Measurements from ENCODE around the gene LRRC17.

DNA sequence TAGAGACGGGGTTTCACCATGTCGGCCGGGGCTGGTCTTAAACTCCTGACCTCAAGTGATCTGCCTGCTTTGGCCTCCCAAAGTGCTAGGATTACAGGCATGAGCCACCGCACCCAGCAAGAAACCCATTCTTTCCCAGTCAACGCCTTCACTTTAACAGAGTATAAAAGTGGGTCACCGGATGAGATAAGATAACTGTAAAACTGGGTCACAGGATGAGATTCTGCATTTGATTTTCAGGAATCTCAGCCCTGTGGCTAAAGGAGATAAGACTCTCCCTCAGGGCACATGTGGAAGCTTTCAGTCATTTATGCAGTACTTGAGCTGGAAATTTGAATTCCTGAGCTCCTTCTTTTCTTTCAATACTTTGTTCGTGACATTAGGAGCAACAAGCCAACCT is 70.8 kb downstream of the LRRC17 start:
- TF ChIP-seq, protein P1, sequence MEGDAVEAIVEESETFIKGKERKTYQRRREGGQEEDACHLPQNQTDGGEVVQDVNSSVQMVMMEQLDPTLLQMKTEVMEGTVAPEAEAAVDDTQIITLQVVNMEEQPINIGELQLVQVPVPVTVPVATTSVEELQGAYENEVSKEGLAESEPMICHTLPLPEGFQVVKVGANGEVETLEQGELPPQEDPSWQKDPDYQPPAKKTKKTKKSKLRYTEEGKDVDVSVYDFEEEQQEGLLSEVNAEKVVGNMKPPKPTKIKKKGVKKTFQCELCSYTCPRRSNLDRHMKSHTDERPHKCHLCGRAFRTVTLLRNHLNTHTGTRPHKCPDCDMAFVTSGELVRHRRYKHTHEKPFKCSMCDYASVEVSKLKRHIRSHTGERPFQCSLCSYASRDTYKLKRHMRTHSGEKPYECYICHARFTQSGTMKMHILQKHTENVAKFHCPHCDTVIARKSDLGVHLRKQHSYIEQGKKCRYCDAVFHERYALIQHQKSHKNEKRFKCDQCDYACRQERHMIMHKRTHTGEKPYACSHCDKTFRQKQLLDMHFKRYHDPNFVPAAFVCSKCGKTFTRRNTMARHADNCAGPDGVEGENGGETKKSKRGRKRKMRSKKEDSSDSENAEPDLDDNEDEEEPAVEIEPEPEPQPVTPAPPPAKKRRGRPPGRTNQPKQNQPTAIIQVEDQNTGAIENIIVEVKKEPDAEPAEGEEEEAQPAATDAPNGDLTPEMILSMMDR (IDR thresholded peaks at IDR 0.05 in 2 of 3, conservative IDR thresholded peaks at IDR 0.05 in 1 of 3; ENCODE audit: borderline replicate concordance in 1 of 3, insufficient read depth in 1 of 3, low read depth in 2 of 3, low read length in 2 of 3): no peak
- TF ChIP-seq, protein P2, sequence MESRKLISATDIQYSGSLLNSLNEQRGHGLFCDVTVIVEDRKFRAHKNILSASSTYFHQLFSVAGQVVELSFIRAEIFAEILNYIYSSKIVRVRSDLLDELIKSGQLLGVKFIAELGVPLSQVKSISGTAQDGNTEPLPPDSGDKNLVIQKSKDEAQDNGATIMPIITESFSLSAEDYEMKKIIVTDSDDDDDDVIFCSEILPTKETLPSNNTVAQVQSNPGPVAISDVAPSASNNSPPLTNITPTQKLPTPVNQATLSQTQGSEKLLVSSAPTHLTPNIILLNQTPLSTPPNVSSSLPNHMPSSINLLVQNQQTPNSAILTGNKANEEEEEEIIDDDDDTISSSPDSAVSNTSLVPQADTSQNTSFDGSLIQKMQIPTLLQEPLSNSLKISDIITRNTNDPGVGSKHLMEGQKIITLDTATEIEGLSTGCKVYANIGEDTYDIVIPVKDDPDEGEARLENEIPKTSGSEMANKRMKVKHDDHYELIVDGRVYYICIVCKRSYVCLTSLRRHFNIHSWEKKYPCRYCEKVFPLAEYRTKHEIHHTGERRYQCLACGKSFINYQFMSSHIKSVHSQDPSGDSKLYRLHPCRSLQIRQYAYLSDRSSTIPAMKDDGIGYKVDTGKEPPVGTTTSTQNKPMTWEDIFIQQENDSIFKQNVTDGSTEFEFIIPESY (IDR thresholded peaks at IDR 0.05; ENCODE audit: extremely low read depth, insufficient replicate concordance, low read length): no peak
- TF ChIP-seq YY1 (IDR thresholded peaks at IDR 0.05; ENCODE audit: extremely low read depth, insufficient replicate concordance, low read depth, low read length) (no peak), POLR2A (IDR thresholded peaks at IDR 0.05; ENCODE audit: borderline replicate concordance, extremely low read depth, insufficient read depth, insufficient read length) (no peak), SIN3A (IDR thresholded peaks at IDR 0.05; ENCODE audit: low read depth) (no peak), FOSL1 (IDR thresholded peaks at IDR 0.05; ENCODE audit: low read depth) (no peak), ELF1 (IDR thresholded peaks at IDR 0.05; ENCODE audit: borderline replicate concordance, low read depth) (no peak), EZH2 (IDR thresholded peaks at IDR 0.05) (no peak), REST (IDR thresholded peaks at IDR 0.05; ENCODE audit: low read depth) (no peak)
- TF ChIP-seq, protein P3, sequence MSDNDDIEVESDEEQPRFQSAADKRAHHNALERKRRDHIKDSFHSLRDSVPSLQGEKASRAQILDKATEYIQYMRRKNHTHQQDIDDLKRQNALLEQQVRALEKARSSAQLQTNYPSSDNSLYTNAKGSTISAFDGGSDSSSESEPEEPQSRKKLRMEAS (IDR thresholded peaks at IDR 0.05): no peak

Data from HCT116 (cell line).